ENCODE data around the gene NSUN4.

DNA sequence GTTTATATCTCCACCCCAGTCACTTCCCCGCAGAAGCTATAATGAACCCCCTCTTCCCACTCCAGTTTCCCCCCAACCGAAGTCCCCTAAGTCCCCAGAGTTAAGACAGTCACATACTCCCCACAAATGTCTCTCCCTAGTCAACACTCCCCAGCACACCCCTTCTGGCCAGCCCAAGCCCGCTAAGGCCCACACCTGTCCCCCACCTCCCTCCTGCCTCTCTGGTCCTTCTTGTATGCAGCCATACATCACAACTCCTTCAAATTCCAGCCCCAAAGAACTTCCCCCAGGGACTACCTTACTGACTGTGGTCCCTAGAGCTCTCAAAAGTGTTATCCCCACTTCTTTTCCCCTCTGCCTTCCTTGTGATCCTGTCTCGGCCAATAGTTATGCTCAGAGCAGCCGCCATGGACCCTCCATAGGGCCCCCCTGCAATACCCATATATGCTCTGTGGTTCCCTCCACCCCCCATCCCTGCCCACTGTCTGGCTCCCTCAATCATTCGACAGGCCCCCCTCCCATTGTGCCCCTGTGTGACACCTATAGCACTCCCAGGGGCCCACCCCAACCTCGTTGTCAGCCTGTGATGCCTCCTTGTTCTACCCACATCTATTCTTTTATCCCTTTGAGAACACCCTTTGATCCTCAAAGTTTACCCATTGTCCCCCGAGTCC is 2.2 kb downstream of the NSUN4 start:
- TF ChIP-seq ZNF274 (IDR thresholded peaks at IDR 0.05; ENCODE audit: low read depth, low read length) (no peak), YY1 (IDR thresholded peaks at IDR 0.05; ENCODE audit: insufficient read depth, insufficient read length) (no peak)
